GM13977 (cell line): ENCODE results near the gene TANGO6.

ENCODE experiments used
- DNase-seq: peaks from one replicate; pipeline ENCODE4 v3.0.0; 2012; ENCODE audit warnings: low spot score
- CTCF ChIP-seq: IDR thresholded peaks from 2 replicates; pipeline ENCODE4 v1.5.1; 2012; ENCODE audit warnings: mild to moderate bottlenecking, control low read depth; ENCODE audit not compliant: insufficient read depth; ENCODE audit errors: extremely low read depth, missing control alignments
- in situ Hi-C: fragments of 300-500 bp; cut with MboI; formaldehyde crosslinking; loops from one replicate; pipeline ENCODE4 v1.12.0; 2022; ENCODE audit warnings: low sequenced_read_pairs, low pct_unique_long_range_greater_than_20kb, mixed read lengths, inconsistent platforms; ENCODE audit not compliant: unreplicated experiment

Gene TANGO6

GRCh38 chr16:69037373-69038160, 194.2 kb downstream of the TANGO6 start:
- DNase-seq, result no peak
- in situ Hi-C loops, result no loop called here
- TF ChIP-seq CTCF, result no peak

- TF ChIP-seq CTCF, result no peak
- DNase-seq, result no peak
- in situ Hi-C loops, result no loop called here
These were observed 196.1 kb downstream of the TANGO6 start for GRCh38 chr16:69039333-69039941.

- TF ChIP-seq CTCF, result no peak
- in situ Hi-C loops, result no loop called here
- DNase-seq, result no peak
These were observed 197.0 kb downstream of the TANGO6 start for GRCh38 chr16:69040144-69040909.

- DNase-seq, result no peak
- in situ Hi-C loops, result no loop called here
- no peak for TF ChIP-seq CTCF
These were observed 205.2 kb downstream of the TANGO6 start for GRCh38 chr16:69048328-69049120.

GRCh38 chr16:69049146-69049545, 205.8 kb downstream of the TANGO6 start:
- DNase-seq, result no peak
- in situ Hi-C loops, result no loop called here
- no peak for TF ChIP-seq CTCF
